Measurements from ENCODE around the gene TLR7.
A peak's percentile ranks its signal among the peaks of the same experiment; 100 is the strongest.

The TLR7 gene

GRCh38 chrX:12921886-12922598 is 55.2 kb downstream of the TLR7 start:
- TF ChIP-seq POLR2A (IDR thresholded peaks at IDR 0.05; ENCODE audit: low read length) (no peak), GATA1 (IDR thresholded peaks at IDR 0.05; ENCODE audit: low read depth, low read length) (no peak)
- no peak for DNase-seq

- TF ChIP-seq GATA1 (IDR thresholded peaks at IDR 0.05; ENCODE audit: low read depth, low read length) (no peak), POLR2A (IDR thresholded peaks at IDR 0.05; ENCODE audit: low read length) (no peak)
- no peak for DNase-seq
These were observed 55.7 kb downstream of the TLR7 start for GRCh38 chrX:12922599-12922919.

GRCh38 chrX:12929701-12930100 is 62.8 kb downstream of the TLR7 start:
- peak in 1 of 2 experiments; percentile 17 for DNase-seq
- no peak for TF ChIP-seq GATA1 (IDR thresholded peaks at IDR 0.05; ENCODE audit: low read depth, low read length)
- no peak for TF ChIP-seq POLR2A (IDR thresholded peaks at IDR 0.05; ENCODE audit: low read length)

- no peak for TF ChIP-seq POLR2A (IDR thresholded peaks at IDR 0.05; ENCODE audit: low read length)
- no peak for TF ChIP-seq GATA1 (IDR thresholded peaks at IDR 0.05; ENCODE audit: low read depth, low read length)
- DNase-seq: no peak
These were observed 63.3 kb downstream of the TLR7 start for GRCh38 chrX:12930150-12930549.

GRCh38 chrX:12932244-12932643 is 65.4 kb downstream of the TLR7 start:
- TF ChIP-seq POLR2A (IDR thresholded peaks at IDR 0.05; ENCODE audit: low read length): no peak
- TF ChIP-seq GATA1 (IDR thresholded peaks at IDR 0.05; ENCODE audit: low read depth, low read length): no peak
- DNase-seq: no peak

- no peak for TF ChIP-seq GATA1 (IDR thresholded peaks at IDR 0.05; ENCODE audit: low read depth, low read length)
- TF ChIP-seq POLR2A (IDR thresholded peaks at IDR 0.05; ENCODE audit: low read length): no peak
- DNase-seq: no peak
These were observed 68.0 kb downstream of the TLR7 start for GRCh38 chrX:12934850-12935249.

GRCh38 chrX:12936947-12937346 is 70.1 kb downstream of the TLR7 start:
- peak in 1 of 2 experiments; percentile 0 for DNase-seq
- TF ChIP-seq GATA1 (IDR thresholded peaks at IDR 0.05; ENCODE audit: low read depth, low read length) (no peak), POLR2A (IDR thresholded peaks at IDR 0.05; ENCODE audit: low read length) (no peak)

Measured in erythroblast (primary cell).